ENCODE measurements around the gene PGLYRP2. TPM values are rescaled to one million over a fixed set of nuclear protein-coding genes. Genes with fewer than 3 reads are reported as not detected.

The PGLYRP2 gene
- total and polyA plus RNA-seq, 2 donors (not counting 3 experiments of a cell fraction or from before 2014, with no cell fraction given), result 0.03 to 0.18 TPM

DNA sequence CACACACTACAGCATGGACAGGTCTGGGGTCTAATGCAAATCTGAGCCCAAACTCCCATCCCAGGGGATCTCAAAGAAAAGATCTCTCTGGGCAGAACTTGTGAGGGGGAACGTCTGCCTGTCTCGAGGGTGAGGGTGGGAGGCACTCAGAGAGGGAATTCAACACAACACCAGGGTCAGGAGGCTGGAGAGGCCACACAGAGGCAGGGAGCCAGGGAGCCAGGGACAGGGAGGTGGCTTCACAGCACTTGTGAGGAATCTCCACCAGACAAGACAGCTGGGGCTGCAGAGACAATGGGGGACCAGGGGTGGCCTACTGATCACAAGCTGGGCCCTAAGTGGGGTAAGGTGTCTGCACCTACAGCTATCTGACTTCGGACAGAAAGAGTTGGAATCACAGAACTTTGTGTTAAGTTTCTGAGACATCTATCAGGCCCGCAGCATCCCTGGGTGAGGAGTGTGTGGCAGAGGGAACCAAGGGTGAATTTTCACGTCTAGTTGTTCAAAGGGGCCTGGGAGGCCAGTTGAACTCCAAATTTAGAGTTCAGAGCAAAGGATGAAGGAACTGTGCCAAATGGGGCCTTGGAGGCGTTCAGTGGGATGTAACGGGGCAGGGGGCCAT, 47.8 kb downstream of the PGLYRP2 start:
- intact Hi-C loops (cut with micrococcal nuclease), result loop anchor here (1.0 kb wide), 2 partner anchors 12 to 125 kb away; no protein-coding TSS in a partner anchor
- dilution Hi-C loops (cut with MboI; ENCODE audit: extremely low pct_ligation_motif_present, low sequenced_read_pairs), result no loop called here

More for the DNA sequence above, 47.8 kb downstream of the PGLYRP2 start:
- peak overlapping the region; percentile 77 to 90 (median 82) for H3K4me3 ChIP-seq (replicated peaks in 1 of 3; ENCODE audit: insufficient read depth in 1 of 3, low read depth in 1 of 3, low read length in 3 of 3)
- no peak overlapping the region for H2AFZ ChIP-seq (ENCODE audit: low read depth, low read length)
- no peaks in the 10 kb centered on the region for H3K9me3 ChIP-seq (replicated peaks; ENCODE audit: control insufficient read depth, insufficient read depth, low read length)
- DNase-seq (ENCODE audit: low read depth, low spot score), result no peak
- no peaks in the 10 kb centered on the region for H3K27me3 ChIP-seq (ENCODE audit: control insufficient read depth in 2 of 2, insufficient read depth in 2 of 2, low read length in 2 of 2)
- H3K27ac ChIP-seq (ENCODE audit: insufficient read depth, low read depth, low read length), result peak overlapping the region; percentile 15
- no peak for TF ChIP-seq GATA2 (IDR thresholded peaks at IDR 0.05; ENCODE audit: insufficient read depth, insufficient read length, low read depth, low read length)
- no peak for TF ChIP-seq POLR2A (IDR thresholded peaks at IDR 0.05; ENCODE audit: low read depth, low read length)
- no peak for TF ChIP-seq POLR2AphosphoS5 (IDR thresholded peaks at IDR 0.05; ENCODE audit: insufficient read depth, low read depth, low read length)
- TF ChIP-seq, protein P1, sequence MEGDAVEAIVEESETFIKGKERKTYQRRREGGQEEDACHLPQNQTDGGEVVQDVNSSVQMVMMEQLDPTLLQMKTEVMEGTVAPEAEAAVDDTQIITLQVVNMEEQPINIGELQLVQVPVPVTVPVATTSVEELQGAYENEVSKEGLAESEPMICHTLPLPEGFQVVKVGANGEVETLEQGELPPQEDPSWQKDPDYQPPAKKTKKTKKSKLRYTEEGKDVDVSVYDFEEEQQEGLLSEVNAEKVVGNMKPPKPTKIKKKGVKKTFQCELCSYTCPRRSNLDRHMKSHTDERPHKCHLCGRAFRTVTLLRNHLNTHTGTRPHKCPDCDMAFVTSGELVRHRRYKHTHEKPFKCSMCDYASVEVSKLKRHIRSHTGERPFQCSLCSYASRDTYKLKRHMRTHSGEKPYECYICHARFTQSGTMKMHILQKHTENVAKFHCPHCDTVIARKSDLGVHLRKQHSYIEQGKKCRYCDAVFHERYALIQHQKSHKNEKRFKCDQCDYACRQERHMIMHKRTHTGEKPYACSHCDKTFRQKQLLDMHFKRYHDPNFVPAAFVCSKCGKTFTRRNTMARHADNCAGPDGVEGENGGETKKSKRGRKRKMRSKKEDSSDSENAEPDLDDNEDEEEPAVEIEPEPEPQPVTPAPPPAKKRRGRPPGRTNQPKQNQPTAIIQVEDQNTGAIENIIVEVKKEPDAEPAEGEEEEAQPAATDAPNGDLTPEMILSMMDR (IDR thresholded peaks at IDR 0.05; ENCODE audit: extremely low read depth in 1 of 2, insufficient read depth in 1 of 2, low read depth in 1 of 2, low read length in 2 of 2), result no peak
- TF ChIP-seq MYC (IDR thresholded peaks at IDR 0.05; ENCODE audit: low read depth, low read length), result no peak
- TF ChIP-seq, protein P2, sequence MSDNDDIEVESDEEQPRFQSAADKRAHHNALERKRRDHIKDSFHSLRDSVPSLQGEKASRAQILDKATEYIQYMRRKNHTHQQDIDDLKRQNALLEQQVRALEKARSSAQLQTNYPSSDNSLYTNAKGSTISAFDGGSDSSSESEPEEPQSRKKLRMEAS (IDR thresholded peaks at IDR 0.05; ENCODE audit: insufficient read depth, insufficient read length), result no peak
- TF ChIP-seq EZH2 (IDR thresholded peaks at IDR 0.05; ENCODE audit: borderline replicate concordance, low read depth, low read length, severe bottlenecking), result no peak
- TF ChIP-seq JUN (IDR thresholded peaks at IDR 0.05; ENCODE audit: borderline replicate concordance, insufficient read depth, insufficient read length, low read depth), result no peak
- no peak for TF ChIP-seq FOS (IDR thresholded peaks at IDR 0.05; ENCODE audit: borderline replicate concordance, insufficient read depth, low read length)
- no peak for FAIRE-seq
- ChIA-PET CTCF (interaction anchor here (3.6 kb wide), 1 partner anchor 12 kb away, joined by 24 read pairs; the partner anchor contains the start of gene AKAP8L), POLR2A (interaction anchor here (1.9 kb wide), 1 partner anchor 21 kb away, joined by 5 read pairs; no protein-coding TSS in a partner anchor)
- H4K20me1 ChIP-seq (replicated peaks; ENCODE audit: control insufficient read depth, extremely low read depth, insufficient read depth, low read length), result no peaks in the 10 kb centered on the region
- H3K4me2 ChIP-seq (ENCODE audit: insufficient read depth, low read length), result peak overlapping the region; percentile 74
- H3K9me1 ChIP-seq (replicated peaks; ENCODE audit: control insufficient read depth, extremely low read depth, insufficient read depth, low read length), result no peaks in the 10 kb centered on the region
- BruUV-seq (replicated peaks), result TSS peak; percentile 46
- H3K4me1 ChIP-seq (ENCODE audit: control insufficient read depth, extremely low read depth, insufficient read depth, low read length), result peaks cover 12% of the 10 kb centered on the region
- peaks cover 4 to 22% of the 10 kb centered on the region in 2 experiments for H3K36me3 ChIP-seq (ENCODE audit: control insufficient read depth in 2 of 2, extremely low read depth in 1 of 2, insufficient read depth in 2 of 2, low read length in 2 of 2)
- peak overlapping the region; percentile 80 for H3K9ac ChIP-seq (replicated peaks; ENCODE audit: extremely low read depth, insufficient read depth, low read length)
- H3K79me2 ChIP-seq (ENCODE audit: control insufficient read depth, insufficient read depth, low read length), result peaks cover 46% of the 10 kb centered on the region
